ENCODE results near the gene OR2A42.
"Not testable (repeated sequence)": the region's sequence is repeated elsewhere in the genome, so short reads cannot be mapped to it uniquely, and the experiment has no call there.

GRCh38 chr7:144252307-144252706 is 12.9 kb upstream of the OR2A42 start:
- TF ChIP-seq, protein P1, sequence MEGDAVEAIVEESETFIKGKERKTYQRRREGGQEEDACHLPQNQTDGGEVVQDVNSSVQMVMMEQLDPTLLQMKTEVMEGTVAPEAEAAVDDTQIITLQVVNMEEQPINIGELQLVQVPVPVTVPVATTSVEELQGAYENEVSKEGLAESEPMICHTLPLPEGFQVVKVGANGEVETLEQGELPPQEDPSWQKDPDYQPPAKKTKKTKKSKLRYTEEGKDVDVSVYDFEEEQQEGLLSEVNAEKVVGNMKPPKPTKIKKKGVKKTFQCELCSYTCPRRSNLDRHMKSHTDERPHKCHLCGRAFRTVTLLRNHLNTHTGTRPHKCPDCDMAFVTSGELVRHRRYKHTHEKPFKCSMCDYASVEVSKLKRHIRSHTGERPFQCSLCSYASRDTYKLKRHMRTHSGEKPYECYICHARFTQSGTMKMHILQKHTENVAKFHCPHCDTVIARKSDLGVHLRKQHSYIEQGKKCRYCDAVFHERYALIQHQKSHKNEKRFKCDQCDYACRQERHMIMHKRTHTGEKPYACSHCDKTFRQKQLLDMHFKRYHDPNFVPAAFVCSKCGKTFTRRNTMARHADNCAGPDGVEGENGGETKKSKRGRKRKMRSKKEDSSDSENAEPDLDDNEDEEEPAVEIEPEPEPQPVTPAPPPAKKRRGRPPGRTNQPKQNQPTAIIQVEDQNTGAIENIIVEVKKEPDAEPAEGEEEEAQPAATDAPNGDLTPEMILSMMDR (conservative IDR thresholded peaks at IDR 0.05): not testable (repeated sequence)
- TF ChIP-seq EZH2 (IDR thresholded peaks at IDR 0.05; ENCODE audit: low read depth): not testable (repeated sequence)

All from PC-9 (cell line).